HG03039 (cell line): ENCODE measurements around the gene PIK3C2G.
A peak's percentile ranks its signal among the peaks of the same experiment; 100 is the strongest.

Source experiments
- ATAC-seq: cut with Tn5 transposase; IDR thresholded peaks from one replicate; pipeline ENCODE4 v1.9.1; 2021; ENCODE audit warnings: mild to moderate bottlenecking, moderate library complexity; ENCODE audit not compliant: unreplicated experiment

The PIK3C2G gene

GRCh38 chr12:18411453-18411852 lies 150.1 kb downstream of the PIK3C2G start:
- ATAC-seq, result no peak

DNA sequence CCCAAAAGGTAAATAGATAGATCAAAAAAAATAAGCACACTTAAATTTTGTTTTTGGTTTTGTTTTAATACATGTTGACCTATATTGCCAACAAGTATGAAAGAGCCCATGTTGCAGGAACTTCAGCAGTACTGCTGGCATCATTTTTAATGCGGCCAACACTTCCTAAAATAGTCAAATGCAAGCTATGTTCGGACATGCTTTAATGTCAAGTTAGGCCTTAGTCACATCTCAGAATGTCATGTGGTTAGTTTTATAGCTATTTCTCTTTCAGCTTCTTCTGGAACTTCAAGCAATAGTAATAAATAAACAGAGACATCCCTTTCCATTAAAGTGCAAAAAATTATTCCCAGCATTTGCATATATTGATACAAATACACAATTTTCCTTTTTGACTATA lies 153.4 kb downstream of the PIK3C2G start:
- no peak for ATAC-seq

- ATAC-seq, result no peak
These were observed 153.9 kb downstream of the PIK3C2G start for GRCh38 chr12:18415227-18415626.

- ATAC-seq, result no peak
These were observed 155.1 kb downstream of the PIK3C2G start for GRCh38 chr12:18416412-18416811.

DNA sequence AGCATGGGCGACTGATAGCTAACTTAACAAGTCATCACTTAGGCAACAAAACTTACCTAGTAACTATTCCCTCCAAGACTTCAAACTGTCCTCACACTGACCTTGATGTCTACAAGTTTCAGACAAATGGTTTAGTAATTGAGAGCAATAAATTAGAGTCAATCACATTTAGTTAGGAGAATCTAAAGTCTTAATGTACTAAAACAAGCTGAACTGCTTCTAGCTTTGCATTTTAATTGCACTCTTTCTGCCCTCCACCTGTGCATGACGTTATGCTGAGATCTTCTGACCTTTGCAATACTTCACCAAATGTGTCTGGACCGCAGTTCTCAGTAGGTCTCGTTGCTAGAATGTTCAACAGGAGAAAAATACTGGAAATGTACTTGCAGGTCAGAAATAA lies 158.0 kb downstream of the PIK3C2G start:
- no peak for ATAC-seq

GRCh38 chr12:18421867-18422266 lies 160.5 kb downstream of the PIK3C2G start:
- ATAC-seq, result no peak

- ATAC-seq, result no peak
These were observed 161.6 kb downstream of the PIK3C2G start for GRCh38 chr12:18422871-18423270.

GRCh38 chr12:18424857-18425256 lies 163.5 kb downstream of the PIK3C2G start:
- no peak for ATAC-seq

DNA sequence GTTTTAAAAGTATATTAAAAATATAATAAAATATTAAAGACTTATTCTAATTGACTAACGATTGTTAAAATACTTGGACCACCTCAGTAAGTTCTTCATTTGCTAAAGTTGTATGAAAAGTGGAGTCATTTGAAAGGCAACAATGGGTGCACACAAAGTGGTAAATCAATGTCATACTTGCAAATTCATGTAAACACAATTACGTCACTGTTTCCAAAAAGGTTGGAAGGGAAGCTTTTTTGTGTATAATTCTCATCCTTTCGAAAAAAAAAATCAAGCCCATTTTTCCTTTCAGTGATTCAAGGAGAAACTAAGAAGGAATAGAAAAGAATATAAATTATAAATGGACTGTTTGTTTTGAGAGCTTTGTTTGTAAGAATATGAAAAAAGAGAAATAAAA lies 166.2 kb downstream of the PIK3C2G start:
- no peak for ATAC-seq

DNA sequence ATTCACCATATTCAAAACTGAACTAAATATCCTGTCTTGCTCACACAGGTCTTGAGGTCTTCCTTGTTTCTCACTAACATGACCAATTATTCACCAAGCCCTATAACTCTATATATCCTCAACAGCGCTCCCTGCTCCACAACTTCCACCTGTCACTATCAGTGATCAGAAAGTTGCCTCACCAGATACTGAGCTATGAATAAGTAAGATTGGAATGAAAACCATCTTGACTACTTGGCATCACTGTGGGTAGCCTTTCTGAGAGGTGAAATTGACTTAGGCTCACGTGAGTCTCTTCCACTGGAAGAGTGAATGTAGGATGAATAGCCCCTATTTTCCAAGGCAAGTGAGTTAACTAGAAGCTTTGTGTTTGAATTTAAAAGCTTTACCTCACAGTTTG lies 167.1 kb downstream of the PIK3C2G start:
- ATAC-seq, result no peak

- ATAC-seq, result no peak
These were observed 168.0 kb downstream of the PIK3C2G start for GRCh38 chr12:18429366-18429765.

DNA sequence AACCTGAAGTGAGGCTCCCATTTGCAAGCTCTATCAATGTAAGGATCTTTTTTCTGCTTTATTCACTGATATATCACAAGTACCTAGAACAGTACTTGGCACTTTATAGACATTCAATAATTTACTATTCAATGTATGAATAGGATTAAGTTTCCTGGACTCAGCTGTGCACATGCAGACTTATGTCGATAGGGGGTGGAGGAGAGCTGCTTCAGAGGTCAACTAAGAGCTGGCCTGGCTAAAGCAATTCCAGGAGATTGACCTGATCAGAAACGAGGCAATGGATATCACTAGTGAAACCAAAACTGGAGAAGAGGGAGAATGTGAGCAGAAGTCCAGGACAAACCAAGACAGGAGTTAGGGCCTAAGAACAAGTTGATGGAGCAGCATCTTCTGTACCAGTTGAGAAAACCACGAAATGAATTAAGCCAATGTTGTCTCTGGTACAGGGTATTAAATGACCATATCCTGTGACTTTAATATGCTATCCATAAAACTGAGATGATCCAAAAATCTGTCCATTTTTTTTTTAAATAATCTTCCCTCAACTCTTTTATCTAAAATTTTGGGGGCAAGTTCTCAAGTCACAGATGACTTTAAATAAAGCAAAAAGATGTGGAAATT lies 169.2 kb downstream of the PIK3C2G start:
- peak; percentile 56 for ATAC-seq

DNA sequence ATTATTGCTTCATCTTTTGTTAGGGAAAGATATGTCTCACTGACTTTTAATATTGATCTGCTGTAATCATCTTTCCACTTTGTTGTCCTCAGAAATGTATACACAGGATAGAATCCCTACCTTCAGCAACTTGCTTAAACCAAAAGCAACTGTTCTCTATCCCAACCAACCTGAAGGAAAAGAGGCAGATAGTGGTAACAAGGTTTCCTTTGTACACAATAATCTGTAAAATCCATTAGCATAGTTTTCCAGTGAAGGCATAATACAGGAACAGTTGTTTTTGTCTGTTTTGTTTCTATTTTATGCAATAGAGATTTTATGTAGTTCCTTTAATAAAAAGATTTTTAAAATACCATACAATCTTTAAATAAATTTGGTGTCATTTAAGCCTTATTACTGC lies 170.5 kb downstream of the PIK3C2G start:
- ATAC-seq, result no peak

DNA sequence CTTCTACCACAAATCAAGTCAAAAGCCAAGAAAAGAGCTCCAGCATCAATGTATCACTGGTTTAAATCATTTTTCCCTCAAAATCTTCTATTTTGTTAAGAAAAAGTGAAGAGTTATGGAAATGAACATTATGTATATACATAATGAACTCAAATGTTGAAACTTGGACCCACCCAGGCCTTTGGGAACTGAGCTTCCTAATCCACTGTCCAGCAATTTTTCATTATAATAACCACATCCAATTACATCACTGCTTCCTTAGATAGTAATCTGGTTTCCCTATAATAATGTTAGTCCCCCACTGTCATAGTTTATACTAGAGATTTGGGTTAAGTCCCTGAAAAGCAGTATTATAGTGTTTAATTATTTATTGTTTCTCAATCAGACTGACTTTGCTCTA lies 170.9 kb downstream of the PIK3C2G start:
- no peak for ATAC-seq

- no peak for ATAC-seq
These were observed 174.9 kb downstream of the PIK3C2G start for GRCh38 chr12:18436170-18436569.

- no peak for ATAC-seq
These were observed 178.2 kb downstream of the PIK3C2G start for GRCh38 chr12:18439541-18439940.

GRCh38 chr12:18443768-18444437 lies 182.6 kb downstream of the PIK3C2G start:
- ATAC-seq, result no peak

GRCh38 chr12:18446061-18446644 lies 184.8 kb downstream of the PIK3C2G start:
- ATAC-seq, result no peak

DNA sequence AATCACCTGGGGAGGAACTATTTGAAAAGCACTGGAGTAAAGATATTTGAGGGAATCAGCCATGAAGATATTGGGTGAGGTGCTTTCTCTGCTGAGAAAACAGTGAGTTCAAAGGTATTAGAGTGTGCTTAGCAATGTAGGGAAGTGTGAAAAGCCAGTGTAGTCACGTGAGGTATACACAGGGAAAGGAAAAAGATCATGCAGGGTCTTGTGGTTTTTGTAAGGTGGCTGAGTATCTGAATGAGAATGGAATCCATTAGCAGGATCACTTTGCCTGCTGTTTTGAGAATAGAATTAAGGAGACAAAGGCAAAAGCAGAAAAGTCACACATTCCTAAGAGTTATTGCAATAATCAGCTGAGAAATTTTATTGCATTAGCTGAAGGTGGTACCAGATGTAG lies 193.0 kb downstream of the PIK3C2G start:
- no peak for ATAC-seq

DNA sequence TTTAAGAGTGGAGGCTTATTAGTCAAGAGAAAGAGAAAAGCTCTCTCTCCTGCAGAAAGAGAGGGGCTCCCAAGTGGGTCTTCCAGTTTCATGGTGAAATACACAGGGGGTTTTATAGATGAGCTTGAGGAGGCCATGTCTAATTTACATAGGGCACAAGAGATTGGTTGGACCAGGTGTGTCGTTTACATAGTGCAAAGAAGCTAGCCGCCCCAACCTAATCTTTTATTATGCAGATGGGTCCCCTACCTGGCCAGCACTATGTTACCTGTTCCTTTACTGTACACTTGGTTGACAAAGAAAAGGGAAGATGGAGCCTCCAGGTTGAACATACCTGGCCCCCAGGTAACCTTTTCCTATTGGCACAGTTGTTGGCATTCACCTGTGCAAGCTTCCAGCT lies 195.0 kb downstream of the PIK3C2G start:
- ATAC-seq, result no peak

DNA sequence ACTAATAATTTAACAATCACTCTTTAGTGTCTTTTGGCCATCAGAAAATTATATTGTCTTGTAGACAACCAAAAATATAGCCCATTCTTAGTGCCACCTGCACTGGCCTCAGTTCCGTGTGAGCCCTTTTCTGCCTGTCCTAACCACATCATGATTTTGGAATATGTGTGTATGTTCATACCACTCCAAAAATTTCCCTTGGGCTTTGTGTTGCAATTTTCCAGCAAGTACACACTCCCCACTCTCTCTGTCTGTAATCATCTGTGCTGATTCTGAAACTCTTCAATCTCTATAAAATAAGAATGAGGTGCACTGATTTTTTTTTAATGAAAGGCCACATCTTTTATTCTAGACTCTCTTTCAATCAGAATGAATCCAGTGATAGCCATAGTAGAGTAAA lies 196.0 kb downstream of the PIK3C2G start:
- ATAC-seq, result no peak

DNA sequence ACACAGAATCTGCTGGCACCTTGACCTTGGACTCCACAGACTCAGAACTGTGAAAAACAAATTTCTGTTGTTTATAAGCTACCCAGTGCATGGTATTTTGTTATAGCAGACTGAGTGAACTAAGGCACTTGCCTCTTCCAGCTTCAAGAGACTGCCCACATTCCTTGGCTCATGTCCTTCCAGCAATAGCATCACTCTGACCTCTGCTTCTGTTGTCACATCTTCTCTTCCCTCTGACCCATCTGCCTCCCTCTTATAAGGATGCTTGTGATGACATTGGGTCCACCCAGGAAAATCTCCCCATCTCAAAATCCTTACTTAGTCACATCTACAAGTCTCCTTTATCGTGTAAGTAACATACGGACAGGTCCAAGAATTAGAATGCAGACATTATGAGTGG lies 200.4 kb downstream of the PIK3C2G start:
- no peak for ATAC-seq

DNA sequence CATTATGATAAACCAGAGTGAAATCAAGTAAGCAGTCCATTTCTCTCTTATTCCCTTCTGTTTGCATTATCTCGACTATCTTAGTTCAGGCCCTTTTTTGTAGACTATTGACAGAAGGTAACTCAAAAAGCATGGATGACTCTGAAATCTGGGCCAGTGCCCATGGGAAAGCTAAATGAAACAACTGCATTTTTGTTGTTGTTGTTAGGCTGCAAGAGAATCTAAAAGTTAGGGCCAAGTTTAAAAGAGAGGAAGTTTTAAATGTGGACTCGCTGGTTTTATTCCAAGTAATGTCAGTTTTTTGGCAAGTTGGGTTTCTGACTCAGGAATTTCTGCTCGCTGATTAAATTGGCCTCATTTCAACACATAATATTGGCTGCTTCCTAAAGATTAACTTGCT lies 201.1 kb downstream of the PIK3C2G start:
- ATAC-seq, result no peak
